ENCODE results near the gene RASSF5. TPM values are rescaled to one million over a fixed set of nuclear protein-coding genes. Genes with fewer than 3 reads are reported as not detected.

RASSF5 gene
- polyA plus RNA-seq, 1 donor from 2014 or later = 4.0 TPM

DNA sequence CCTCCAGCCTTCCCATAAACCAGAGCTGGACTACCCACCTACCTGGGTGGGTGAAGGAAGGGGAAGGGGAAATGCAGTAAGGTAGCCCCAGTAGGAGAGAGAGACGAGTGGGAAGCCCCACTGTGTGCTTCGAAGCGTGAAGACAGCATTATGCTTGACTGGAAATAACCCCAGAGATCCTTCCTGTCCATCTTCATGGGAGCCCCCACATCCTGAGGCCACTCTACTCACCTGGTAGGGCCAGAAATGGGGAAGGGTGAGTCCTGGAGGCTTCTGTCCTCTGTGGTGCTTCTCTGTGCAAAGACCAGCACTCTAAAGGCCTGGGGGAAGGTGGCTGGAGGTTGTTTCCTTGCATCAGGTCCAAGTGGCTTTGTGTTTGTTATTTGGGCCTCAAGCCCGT is 10.0 kb upstream of the RASSF5 start:
- H3K27ac ChIP-seq (ENCODE audit: low read length) = no peak overlapping the region
- H3K4me3 ChIP-seq (ENCODE audit: low read length) = no peak overlapping the region
- peaks cover 5% of the 10 kb centered on the region for H3K27me3 ChIP-seq (ENCODE audit: insufficient read depth, low read depth, low read length)
- no peaks in the 10 kb centered on the region for H3K36me3 ChIP-seq (ENCODE audit: insufficient read depth, low read length)
- no peaks in the 10 kb centered on the region for H3K9me3 ChIP-seq (ENCODE audit: low read length)
- no peaks in the 10 kb centered on the region for H3K9me2 ChIP-seq (ENCODE audit: insufficient read depth, low read length)
- no peak overlapping the region for H3K4me2 ChIP-seq (ENCODE audit: low read length)
- H3K9ac ChIP-seq (ENCODE audit: low read length) = no peak overlapping the region
- no peaks in the 10 kb centered on the region for H4K20me1 ChIP-seq (ENCODE audit: insufficient read depth)
- TF ChIP-seq RAD21 (conservative IDR thresholded peaks at IDR 0.05) = no peak
- H3K79me2 ChIP-seq (replicated peaks; ENCODE audit: insufficient read depth, low read length) = no peaks in the 10 kb centered on the region
- no peaks in the 10 kb centered on the region for H3F3A ChIP-seq (ENCODE audit: insufficient read depth, low read length, poor library complexity, severe bottlenecking)
- H2AFZ ChIP-seq (ENCODE audit: low read depth, low read length) = no peak overlapping the region

DNA sequence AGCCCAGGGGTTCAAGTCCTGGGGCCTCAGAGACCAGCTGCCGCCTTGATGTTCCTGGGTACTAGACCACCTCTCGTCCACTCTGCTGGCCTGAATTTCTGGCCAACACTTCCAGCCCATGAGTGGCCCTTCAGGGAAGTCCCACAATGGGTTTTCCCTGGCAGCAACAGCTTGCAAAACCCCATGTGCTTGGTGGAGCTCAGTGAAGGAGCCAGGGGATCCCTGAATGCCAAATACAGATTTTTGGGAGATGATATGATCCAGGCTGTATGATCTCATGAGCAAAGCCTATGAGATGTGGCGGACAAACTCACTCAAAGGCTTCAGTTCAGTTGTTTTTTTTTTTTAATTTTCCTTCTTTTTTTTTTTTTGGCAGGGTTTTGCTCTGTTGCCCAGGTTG is 9.6 kb upstream of the RASSF5 start:
- no peaks in the 10 kb centered on the region for H4K20me1 ChIP-seq (ENCODE audit: insufficient read depth)
- TF ChIP-seq EP300 (conservative IDR thresholded peaks at IDR 0.05; ENCODE audit: poor library complexity, severe bottlenecking) = no peak
- peaks cover 6% of the 10 kb centered on the region for H3K27me3 ChIP-seq (ENCODE audit: insufficient read depth, low read depth, low read length)
- no peak overlapping the region for H3K4me2 ChIP-seq (ENCODE audit: low read length)
- H3K9me3 ChIP-seq (ENCODE audit: low read length) = no peaks in the 10 kb centered on the region
- no peaks in the 10 kb centered on the region for H3F3A ChIP-seq (ENCODE audit: insufficient read depth, low read length, poor library complexity, severe bottlenecking)
- H3K9ac ChIP-seq (ENCODE audit: low read length) = no peak overlapping the region
- H3K4me3 ChIP-seq (ENCODE audit: low read length) = no peak overlapping the region
- H3K27ac ChIP-seq (ENCODE audit: low read length) = no peak overlapping the region
- no peaks in the 10 kb centered on the region for H3K36me3 ChIP-seq (ENCODE audit: insufficient read depth, low read length)
- H2AFZ ChIP-seq (ENCODE audit: low read depth, low read length) = no peak overlapping the region
- no peaks in the 10 kb centered on the region for H3K9me2 ChIP-seq (ENCODE audit: insufficient read depth, low read length)
- no peaks in the 10 kb centered on the region for H3K79me2 ChIP-seq (replicated peaks; ENCODE audit: insufficient read depth, low read length)

- Histone ChIP-seq H3F3A (ENCODE audit: insufficient read depth, low read length, poor library complexity, severe bottlenecking) (no peaks in the 10 kb centered on the region), H3K36me3 (ENCODE audit: insufficient read depth, low read length) (no peaks in the 10 kb centered on the region), H3K79me2 (replicated peaks; ENCODE audit: insufficient read depth, low read length) (no peaks in the 10 kb centered on the region), H3K4me2 (ENCODE audit: low read length) (no peak overlapping the region), H3K4me3 (ENCODE audit: low read length) (no peak overlapping the region), H3K9me2 (ENCODE audit: insufficient read depth, low read length) (no peaks in the 10 kb centered on the region), H3K9me3 (ENCODE audit: low read length) (no peaks in the 10 kb centered on the region), H2AFZ (ENCODE audit: low read depth, low read length) (no peak overlapping the region), H4K20me1 (ENCODE audit: insufficient read depth) (no peaks in the 10 kb centered on the region), H3K27ac (ENCODE audit: low read length) (no peak overlapping the region), H3K9ac (ENCODE audit: low read length) (no peak overlapping the region), H3K27me3 (ENCODE audit: insufficient read depth, low read depth, low read length) (peaks cover 8% of the 10 kb centered on the region)
- TF ChIP-seq MXI1 (conservative IDR thresholded peaks at IDR 0.05; ENCODE audit: poor library complexity, severe bottlenecking) (no peak), CTCF (IDR thresholded peaks at IDR 0.05; ENCODE audit: poor library complexity, severe bottlenecking) (no peak), EZH2 (IDR thresholded peaks at IDR 0.05; ENCODE audit: borderline replicate concordance, insufficient read depth, low read length, poor library complexity, severe bottlenecking) (no peak)
Observed at GRCh38 chr1:206498685-206499084, 8.6 kb upstream of the RASSF5 start.

DNA sequence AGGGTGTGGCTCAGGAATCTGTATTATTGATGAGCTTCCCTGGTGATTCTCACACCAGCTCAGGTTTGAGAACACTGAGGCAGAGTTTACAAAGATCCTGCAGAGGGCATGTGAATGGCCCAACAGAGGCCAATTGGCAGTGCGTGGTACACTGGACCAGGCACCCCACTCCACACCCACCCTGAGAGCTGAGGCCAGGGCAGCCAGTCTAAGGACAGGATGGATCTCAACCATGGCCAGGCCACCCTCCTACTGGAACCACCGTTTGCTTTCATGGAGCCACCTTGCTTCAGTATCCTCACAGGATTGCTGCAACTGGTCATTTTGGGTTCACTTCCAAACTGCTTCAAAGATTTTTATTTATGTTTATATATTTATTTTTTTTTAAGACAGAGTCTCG is 7.3 kb upstream of the RASSF5 start:
- TF ChIP-seq EZH2 (IDR thresholded peaks at IDR 0.05; ENCODE audit: borderline replicate concordance, insufficient read depth, low read length, poor library complexity, severe bottlenecking) = no peak
- TF ChIP-seq TAF1 (IDR thresholded peaks at IDR 0.05; ENCODE audit: low read depth) = no peak
- no peak for TF ChIP-seq CTCF (IDR thresholded peaks at IDR 0.05; ENCODE audit: poor library complexity, severe bottlenecking)
- TF ChIP-seq POLR2AphosphoS5 (IDR thresholded peaks at IDR 0.05) = no peak
- TF ChIP-seq RAD21 (conservative IDR thresholded peaks at IDR 0.05) = no peak
- no peak for TF ChIP-seq EP300 (conservative IDR thresholded peaks at IDR 0.05; ENCODE audit: poor library complexity, severe bottlenecking)
- TF ChIP-seq REST (IDR thresholded peaks at IDR 0.05; ENCODE audit: borderline replicate concordance) = no peak
- TF ChIP-seq SMC3 (conservative IDR thresholded peaks at IDR 0.05; ENCODE audit: poor library complexity) = no peak
- TF ChIP-seq MXI1 (conservative IDR thresholded peaks at IDR 0.05; ENCODE audit: poor library complexity, severe bottlenecking) = no peak
- Histone ChIP-seq H3K27ac (ENCODE audit: low read length) (no peak overlapping the region), H3K36me3 (ENCODE audit: insufficient read depth, low read length) (no peaks in the 10 kb centered on the region), H3K79me2 (replicated peaks; ENCODE audit: insufficient read depth, low read length) (no peaks in the 10 kb centered on the region), H3K9me2 (ENCODE audit: insufficient read depth, low read length) (no peaks in the 10 kb centered on the region), H3K9me3 (ENCODE audit: low read length) (no peaks in the 10 kb centered on the region), H3K4me2 (ENCODE audit: low read length) (no peak overlapping the region), H2AFZ (ENCODE audit: low read depth, low read length) (no peak overlapping the region), H4K20me1 (ENCODE audit: insufficient read depth) (no peaks in the 10 kb centered on the region), H3K27me3 (ENCODE audit: insufficient read depth, low read depth, low read length) (peaks cover 8% of the 10 kb centered on the region), H3K9ac (ENCODE audit: low read length) (no peak overlapping the region), H3K4me3 (ENCODE audit: low read length) (no peak overlapping the region), H3F3A (ENCODE audit: insufficient read depth, low read length, poor library complexity, severe bottlenecking) (no peaks in the 10 kb centered on the region)

Data from neural cell (in vitro differentiated cells).